Suppressor macrophage treated with lipopolysaccharide for 4 hours (primary cell): ENCODE measurements around the gene SPNS2.

Experiments
- DNase-seq: peaks from one replicate; pipeline ENCODE4 v3.0.0-alpha.2; 2020

Gene SPNS2

GRCh38 chr17:4504188-4504587 lies 5.5 kb downstream of the SPNS2 start:
- no peak for DNase-seq

DNA sequence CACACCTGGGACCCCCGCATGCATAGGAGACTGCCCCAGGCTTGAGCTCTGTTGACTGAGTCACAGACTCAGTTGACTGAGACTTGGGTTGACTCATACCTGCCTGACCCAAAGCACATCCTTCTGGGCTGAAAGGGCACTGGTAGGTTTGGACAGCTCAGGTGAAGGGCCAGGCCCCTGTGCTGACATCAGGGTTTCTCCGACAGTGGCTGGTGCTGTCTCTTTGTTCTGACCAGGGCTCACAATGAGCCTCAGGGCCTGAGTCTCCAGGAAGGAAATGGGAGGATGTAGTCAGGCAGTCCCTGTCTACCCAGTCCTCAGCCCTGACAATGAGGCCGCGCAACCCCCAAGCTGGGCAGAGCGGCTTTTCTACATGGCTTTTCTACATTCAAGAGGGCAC lies 6.5 kb downstream of the SPNS2 start:
- DNase-seq, result no peak

- DNase-seq, result no peak
Measured at GRCh38 chr17:4506175-4506813, 7.6 kb downstream of the SPNS2 start.

- DNase-seq, result no peak
Measured at GRCh38 chr17:4506892-4507291, 8.2 kb downstream of the SPNS2 start.

DNA sequence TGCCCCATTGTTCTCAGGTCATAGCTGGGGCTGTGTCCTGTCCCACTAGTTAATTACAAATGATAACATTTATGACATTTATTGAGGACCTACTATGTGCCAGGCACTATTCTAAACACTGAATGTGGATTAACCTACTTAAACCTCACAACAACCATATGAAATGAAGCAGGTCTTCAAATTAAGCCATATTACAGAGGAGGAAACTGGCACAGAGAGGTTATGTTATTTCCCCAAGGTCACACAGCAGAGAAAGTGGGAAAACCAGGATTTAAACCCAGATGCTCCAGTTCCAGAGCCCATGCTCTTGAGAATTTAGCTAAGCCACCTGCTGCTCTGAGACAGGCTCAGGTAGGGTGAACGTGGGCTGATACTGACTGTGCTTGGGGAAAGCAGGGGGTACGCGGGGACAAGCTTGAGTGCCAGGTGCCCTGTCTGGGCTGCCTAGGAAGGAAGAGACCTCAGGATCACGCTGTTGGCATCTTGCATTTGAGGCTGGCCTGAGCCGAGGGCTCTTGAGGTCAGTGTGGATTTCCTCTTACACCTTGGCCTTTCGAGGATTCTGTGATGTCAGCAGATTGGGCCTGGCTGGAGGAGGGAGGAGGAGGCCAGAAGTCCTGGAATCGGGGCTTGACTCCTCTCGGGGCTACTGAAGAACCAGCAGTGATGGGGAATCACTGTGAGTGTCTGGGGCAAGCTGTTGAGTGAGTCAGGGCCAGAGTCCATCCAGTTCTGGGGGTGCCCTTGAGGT lies 8.9 kb downstream of the SPNS2 start:
- no peak for DNase-seq

GRCh38 chr17:4508207-4508606 lies 9.5 kb downstream of the SPNS2 start:
- no peak for DNase-seq

- DNase-seq, result no peak
Measured at GRCh38 chr17:4509401-4509800, 10.7 kb downstream of the SPNS2 start.

DNA sequence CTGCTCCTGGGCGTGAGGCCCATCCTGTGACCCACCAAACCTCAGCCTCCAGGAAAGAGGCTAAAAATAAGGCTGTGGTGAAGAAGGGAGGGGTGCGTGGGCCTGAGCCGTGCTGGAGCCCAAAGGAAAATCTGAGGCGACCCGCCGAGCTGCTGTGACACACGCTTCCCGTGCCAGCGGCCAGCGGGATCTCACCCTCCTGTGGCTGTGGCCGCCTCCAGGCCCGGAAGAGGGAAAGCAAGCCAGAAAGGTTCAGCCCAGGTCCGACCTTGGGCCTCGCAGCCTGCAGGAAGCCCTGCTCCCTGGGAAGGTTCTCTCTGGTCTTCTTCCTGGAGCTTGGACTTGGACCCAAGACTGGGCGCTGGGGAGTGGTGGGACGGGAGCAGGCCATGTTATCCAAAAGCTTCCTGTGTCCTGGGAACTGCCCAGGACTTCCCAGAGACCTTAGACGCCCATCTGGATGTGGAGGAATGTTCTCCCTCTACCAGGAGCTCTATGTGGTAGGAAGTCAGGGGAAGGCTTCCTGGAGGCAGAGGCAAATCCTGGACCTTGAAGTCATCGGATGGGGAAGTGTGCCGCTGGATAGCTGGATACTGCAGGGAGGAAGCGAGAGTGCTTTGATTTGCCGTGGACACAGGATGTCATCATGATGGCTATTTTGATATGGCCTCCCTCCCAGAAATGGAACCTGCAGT lies 11.4 kb downstream of the SPNS2 start:
- DNase-seq, result peak; percentile 46

DNA sequence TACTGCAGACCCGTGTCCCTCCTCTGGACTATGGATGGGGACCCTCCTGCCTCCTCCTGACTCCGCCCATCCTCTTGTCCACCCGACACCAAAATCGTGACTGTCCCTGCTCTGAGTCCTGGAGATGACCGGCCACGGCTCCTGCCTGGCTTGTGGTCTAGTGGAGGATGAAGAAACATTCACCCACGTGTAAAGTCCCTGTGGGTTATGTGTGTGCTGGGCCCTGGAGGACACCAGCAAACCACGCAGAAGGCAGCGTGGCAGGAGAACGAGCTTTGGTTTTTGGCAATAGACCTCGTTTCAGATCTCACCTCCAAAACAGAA lies 11.9 kb downstream of the SPNS2 start:
- no peak for DNase-seq

GRCh38 chr17:4511199-4511932 lies 12.7 kb downstream of the SPNS2 start:
- peak; percentile 56 for DNase-seq

DNA sequence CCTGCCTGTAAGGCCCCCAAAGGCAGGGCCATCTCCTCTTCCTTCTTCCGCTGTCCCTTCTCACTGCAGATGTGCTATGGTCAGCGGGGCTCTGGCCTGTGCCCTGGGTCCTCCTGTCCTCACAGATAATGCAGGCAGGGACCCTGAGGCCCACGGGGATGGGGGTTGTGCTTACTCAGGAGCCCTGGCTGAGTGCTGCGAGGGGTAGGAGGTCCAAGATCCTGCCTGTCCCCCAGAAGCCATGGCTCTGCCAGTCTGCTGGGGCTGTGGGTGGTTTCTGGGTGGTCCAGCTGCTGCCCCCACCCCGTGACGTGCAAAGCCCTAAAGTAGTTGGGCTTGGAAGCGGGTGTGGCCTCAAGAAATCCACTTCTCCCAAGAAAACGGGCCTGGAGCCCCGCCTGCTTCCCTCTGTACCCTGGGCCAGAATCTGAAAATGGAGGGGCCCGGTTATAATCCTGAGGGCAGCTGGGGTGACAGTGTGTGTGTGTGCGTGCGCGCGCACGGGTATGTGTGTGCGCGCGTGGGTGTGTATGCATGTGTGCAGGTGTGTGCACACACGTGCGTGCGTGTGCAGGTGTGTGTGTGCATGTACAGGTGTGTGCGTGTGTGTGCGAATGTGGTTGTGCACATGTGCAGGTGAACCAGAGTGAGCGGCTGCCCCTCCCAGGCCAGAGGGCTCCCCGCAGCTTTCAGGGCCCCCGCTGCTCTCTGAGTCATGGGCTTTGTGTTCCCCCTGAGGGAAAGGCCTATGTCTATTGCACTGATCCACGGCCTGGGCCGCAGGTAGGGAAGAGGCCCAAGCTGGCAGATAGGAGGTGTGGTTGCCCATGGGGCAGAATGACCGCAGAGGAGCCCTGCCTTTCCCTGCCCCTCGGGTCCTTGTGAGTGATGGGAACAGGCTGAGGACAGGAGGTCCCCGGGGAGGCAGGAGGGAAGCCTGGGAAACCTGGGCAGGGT lies 13.8 kb downstream of the SPNS2 start:
- DNase-seq, result no peak

- DNase-seq, result no peak
Measured at GRCh38 chr17:4513113-4514032, 14.7 kb downstream of the SPNS2 start.

GRCh38 chr17:4514206-4514605 lies 15.5 kb downstream of the SPNS2 start:
- no peak for DNase-seq

DNA sequence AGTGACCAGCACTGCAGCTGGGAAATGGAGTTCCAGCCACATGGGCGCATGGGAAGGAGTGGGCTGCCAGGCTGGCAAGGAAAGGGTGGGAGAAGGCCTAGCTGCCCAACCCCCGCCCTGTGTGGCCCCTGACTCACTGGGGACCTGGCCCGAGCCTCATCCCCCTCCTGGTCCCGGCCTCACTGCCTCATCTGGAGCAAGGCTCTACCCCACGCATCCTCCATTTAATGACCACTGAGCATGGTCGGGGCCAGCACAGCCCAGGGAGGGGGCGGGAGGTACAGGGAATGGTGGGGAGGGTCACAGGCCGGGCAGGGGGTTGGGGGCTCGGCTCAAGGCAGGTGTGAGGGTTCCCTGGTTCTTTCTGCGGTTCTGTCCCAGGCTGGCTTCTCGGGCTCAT lies 16.1 kb downstream of the SPNS2 start:
- DNase-seq, result no peak

GRCh38 chr17:4515501-4515900 lies 16.8 kb downstream of the SPNS2 start:
- DNase-seq, result no peak

DNA sequence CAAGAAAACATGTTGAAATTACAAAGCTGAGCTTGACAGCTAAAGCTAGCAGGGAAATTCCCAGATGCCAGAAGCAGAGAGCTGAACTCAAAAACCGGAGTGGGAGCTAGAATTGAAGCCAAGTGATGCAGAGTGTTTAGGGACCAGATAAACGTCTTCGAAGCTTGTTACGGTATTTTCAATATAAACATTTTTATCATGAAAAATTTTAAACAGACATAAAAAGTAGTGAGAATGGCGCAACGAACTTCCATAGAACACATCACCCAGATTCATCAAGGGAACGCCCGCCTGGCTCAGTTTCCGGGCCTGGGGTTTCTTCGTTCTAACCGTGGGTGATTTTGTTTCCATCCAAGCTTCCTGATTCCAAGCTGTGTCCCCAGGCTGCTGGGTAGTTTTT lies 18.1 kb downstream of the SPNS2 start:
- DNase-seq, result no peak

- DNase-seq, result no peak
Measured at GRCh38 chr17:4518901-4519300, 20.2 kb downstream of the SPNS2 start.

DNA sequence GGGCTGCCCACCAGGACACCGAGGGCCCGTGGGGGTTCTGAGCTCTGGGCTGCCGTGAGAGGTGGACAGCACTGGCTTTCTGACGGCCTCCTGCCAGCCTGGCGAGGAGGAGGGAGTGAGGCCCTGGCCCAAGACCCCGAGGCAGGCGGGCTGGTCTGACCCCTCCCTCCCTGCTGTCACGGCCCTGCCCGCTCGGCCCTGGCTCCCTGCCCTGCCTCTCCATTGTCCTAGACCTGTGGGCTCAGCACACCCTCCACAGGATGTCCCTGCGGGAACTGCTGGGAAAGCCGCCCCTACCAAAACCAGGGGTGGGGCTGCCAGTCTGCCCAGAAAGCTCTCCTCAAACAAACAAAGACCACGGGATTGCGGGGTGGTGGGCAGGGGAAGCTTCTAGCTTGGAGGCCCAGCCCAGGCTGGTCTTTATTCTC lies 20.7 kb downstream of the SPNS2 start:
- DNase-seq, result no peak

GRCh38 chr17:4520060-4520893 lies 21.6 kb downstream of the SPNS2 start:
- DNase-seq, result no peak

DNA sequence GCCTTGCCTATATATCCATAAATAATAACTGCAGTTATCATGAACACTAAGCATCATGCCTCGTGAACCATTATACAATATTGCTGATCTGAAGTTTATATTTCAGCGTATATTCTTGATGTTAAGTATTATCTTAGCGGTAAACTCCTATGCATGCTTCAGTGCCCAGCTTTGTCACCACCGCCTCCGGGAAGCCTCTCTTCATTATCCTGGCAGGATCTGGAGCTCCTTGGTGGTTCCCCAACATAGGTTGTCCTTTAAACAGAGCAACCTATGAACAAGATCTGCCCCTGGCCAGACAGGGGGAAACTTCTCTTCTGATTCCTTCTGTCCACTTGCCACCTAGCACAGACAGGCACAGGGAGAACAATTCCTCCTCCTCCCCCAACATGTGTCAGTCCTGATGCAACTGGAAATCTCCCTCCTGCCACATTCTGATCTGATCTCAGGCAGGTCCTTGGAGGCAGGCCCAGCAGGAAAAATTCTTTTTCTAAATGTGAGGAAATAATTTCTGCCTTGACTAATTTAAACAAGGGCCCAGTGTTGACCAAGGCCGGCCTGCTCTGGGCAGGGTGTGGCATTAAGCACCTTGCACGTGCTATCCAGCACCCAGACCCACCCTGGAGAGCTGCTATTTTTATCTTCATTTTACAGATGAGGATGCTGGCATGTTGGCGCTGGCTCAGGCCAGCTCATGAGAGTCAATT lies 22.4 kb downstream of the SPNS2 start:
- no peak for DNase-seq
